Medulla oblongata (tissue), 1 donor: ENCODE data around the gene ADAM8.
"Not testable (repeated sequence)": the region's sequence is repeated elsewhere in the genome, so short reads cannot be mapped to it uniquely, and the experiment has no call there.

Experiments
- DNase-seq: peaks from one replicate; pipeline ENCODE4 v3.0.0-alpha.2; 2015; ENCODE audit errors: extremely low spot score

Gene ADAM8

GRCh38 chr10:133249975-133250754 lies 26.5 kb downstream of the ADAM8 start:
- no peak for DNase-seq

GRCh38 chr10:133249094-133249780 lies 27.4 kb downstream of the ADAM8 start:
- no peak for DNase-seq

- no peak for DNase-seq
Measured at GRCh38 chr10:133248334-133248715, 28.3 kb downstream of the ADAM8 start.

- DNase-seq, result no peak
Measured at GRCh38 chr10:133247681-133248333, 28.9 kb downstream of the ADAM8 start.

- no peak for DNase-seq
Measured at GRCh38 chr10:133246236-133246626, 30.4 kb downstream of the ADAM8 start.

GRCh38 chr10:133245439-133246235 lies 31.0 kb downstream of the ADAM8 start:
- DNase-seq, result no peak

- DNase-seq, result no peak
Measured at GRCh38 chr10:133243593-133243992, 33.1 kb downstream of the ADAM8 start.

GRCh38 chr10:133242611-133243356 lies 33.9 kb downstream of the ADAM8 start:
- no peak for DNase-seq

- DNase-seq, result no peak
Measured at GRCh38 chr10:133241501-133242205, 35.0 kb downstream of the ADAM8 start.

GRCh38 chr10:133239990-133240389 lies 36.7 kb downstream of the ADAM8 start:
- DNase-seq, result no peak

GRCh38 chr10:133238466-133238804 lies 38.2 kb downstream of the ADAM8 start:
- no peak for DNase-seq

GRCh38 chr10:133237588-133238465 lies 38.8 kb downstream of the ADAM8 start, which contains the start of gene VENTX:
Gene VENTX, plus strand, starts transcription at chr10:133237855. Its CDS starts 60 bp downstream, at chr10:133237915.
- no peak for DNase-seq

GRCh38 chr10:133237241-133237587 lies 39.5 kb downstream of the ADAM8 start:
- no peak for DNase-seq

GRCh38 chr10:133236401-133237240 lies 40.0 kb downstream of the ADAM8 start:
- no peak for DNase-seq

GRCh38 chr10:133235932-133236331 lies 40.7 kb downstream of the ADAM8 start:
- DNase-seq, result peak; percentile 36

- no peak for DNase-seq
Measured at GRCh38 chr10:133235265-133235855, 41.3 kb downstream of the ADAM8 start.

- DNase-seq, result not testable (repeated sequence)
Measured at GRCh38 chr10:133234796-133235195, 41.9 kb downstream of the ADAM8 start.

GRCh38 chr10:133231946-133232574 lies 44.6 kb downstream of the ADAM8 start:
- no peak for DNase-seq
